Adrenal gland (tissue), 12 donors: ENCODE data around the gene PHLDA3. TPM values are rescaled to one million over a fixed set of nuclear protein-coding genes. Genes with fewer than 3 reads are reported as not detected.
A peak's percentile ranks its signal among the peaks of the same experiment; 100 is the strongest.

ENCODE experiments used
- DNase-seq, 7 donors: peaks; one replicate each; pipeline ENCODE4 v3.0.0-alpha.2; 2019 to 2020
- H3K27ac ChIP-seq, 5 donors: fragments of 200-600 bp; sonication (generic) in 4 of 5; 1 replicate in 3 of 5; 2 replicates in 2 of 5; pipeline versions ENCODE4 v1.5.1 to v1.8.0; 2016 to 2020; ENCODE audit warnings: mild to moderate bottlenecking in 1 of 5
- H3K27me3 ChIP-seq: fragments of 200-600 bp; 2 replicates; pipeline ENCODE4 v1.8.0; 2021
- H3K36me3 ChIP-seq, 2 donors: fragments of 200-600 bp; replicated peaks in 1 of 2; 1 replicate in 1 of 2; 2 replicates in 1 of 2; pipeline versions ENCODE4 v1.5.1 to v1.8.0; 2018 to 2022
- H3K4me1 ChIP-seq, 2 donors: fragments of 200-600 bp; replicated peaks in 1 of 2; 1 replicate in 1 of 2; 2 replicates in 1 of 2; pipeline versions ENCODE4 v1.5.1 to v1.8.0; 2018 to 2021
- H3K4me3 ChIP-seq, 4 donors: fragments of 200-600 bp; sonication (generic) in 3 of 4; one replicate each; pipeline ENCODE4 v1.5.1; 2016 to 2018
- H3K9me3 ChIP-seq, 3 donors: fragments of 200-600 bp; sonication (generic) in 1 of 3; replicated peaks in 1 of 3; 1 replicate in 2 of 3; 2 replicates in 1 of 3; pipeline versions ENCODE4 v1.5.1 to v1.8.0; 2016 to 2021
- POLR2A ChIP-seq, 2 donors: fragments of 450-650 bp; IDR thresholded peaks; one replicate each; pipeline ENCODE4 v1.6.1; 2017; ENCODE audit warnings: antibody characterized with exemption in 2 of 2, mild to moderate bottlenecking in 2 of 2, moderate library complexity in 1 of 2
- WGBS, 4 donors: extraction: QIAGEN DNeasy Blood & Tissue Kit in 2 of 4; methylation state at CpG; one replicate each; pipeline versions ENCODE4 v1.1.5 to v1.1.7; 2013 to 2017; 5-methylcytosine and 5-hydroxymethylcytosine counted together
- intact Hi-C, 2 donors: fragments of 100-400 bp; cut with DNase I; formaldehyde crosslinking; loops; one replicate each; pipeline versions ENCODE4 v1.14.1 to v1.15.0; 2022 to 2023
- polyA plus RNA-seq, 3 donors: library from polyadenylated mRNA; stranded (reverse); fragments of 200-250 nt in 2 of 3; fragments of 350-450 nt in 1 of 3; fragmentation: Illumina TruSeq in 1 of 3; extraction: RNeasy Lipid Tissue Mini Kit (QIAGEN cat#74804) in 1 of 3; gene quantifications; one replicate each; pipeline ENCODE4 v1.2.3, GENCODE V29; 2013 to 2014
- total RNA-seq, 9 donors: library from RNA; depleted of rRNA in 4 of 9; stranded (reverse); fragments of >200 nt in 4 of 9; fragments of 120-200 nt in 1 of 9; fragmentation: NEBNext Ultra II Directional in 1 of 9; extraction: Animal tissue kit (Norgen Biotek cat#: 25700) in 1 of 9; gene quantifications; one replicate each; pipeline versions ENCODE4 v1.1.0 to v1.2.4, GENCODE V29; 2013 to 2023
- TF ChIP-seq, protein P1 (sequence below), 6 experiments: fragments of 450-650 bp in 4 of 6; fragments of 200-600 bp in 2 of 6; sonication (generic) in 1 of 6; IDR thresholded peaks; 1 replicate in 5 of 6; 2 replicates in 1 of 6; pipeline versions ENCODE4 v1.5.1 to v1.8.0; 2016 to 2021; ENCODE audit warnings: antibody characterized with exemption in 6 of 6, mild to moderate bottlenecking in 2 of 6, moderate library complexity in 1 of 6
- donor health status: healthy with polysubstance abuse.
- donor health status: Bipolar disorder and iron deficiency.
- donor health status: DM: yes; HTN: yes; CAD: no.
- donor health status: DM: no; HTN: no; CAD: no.
- donor health status: DM: no; HTN: no; CAD: no.
- donor health status: DM: yes; HTN: yes; CAD: no.

The PHLDA3 gene
- total and polyA plus RNA-seq, 12 donors: 2.1 to 64.7 (median 29.1) TPM

DNA sequence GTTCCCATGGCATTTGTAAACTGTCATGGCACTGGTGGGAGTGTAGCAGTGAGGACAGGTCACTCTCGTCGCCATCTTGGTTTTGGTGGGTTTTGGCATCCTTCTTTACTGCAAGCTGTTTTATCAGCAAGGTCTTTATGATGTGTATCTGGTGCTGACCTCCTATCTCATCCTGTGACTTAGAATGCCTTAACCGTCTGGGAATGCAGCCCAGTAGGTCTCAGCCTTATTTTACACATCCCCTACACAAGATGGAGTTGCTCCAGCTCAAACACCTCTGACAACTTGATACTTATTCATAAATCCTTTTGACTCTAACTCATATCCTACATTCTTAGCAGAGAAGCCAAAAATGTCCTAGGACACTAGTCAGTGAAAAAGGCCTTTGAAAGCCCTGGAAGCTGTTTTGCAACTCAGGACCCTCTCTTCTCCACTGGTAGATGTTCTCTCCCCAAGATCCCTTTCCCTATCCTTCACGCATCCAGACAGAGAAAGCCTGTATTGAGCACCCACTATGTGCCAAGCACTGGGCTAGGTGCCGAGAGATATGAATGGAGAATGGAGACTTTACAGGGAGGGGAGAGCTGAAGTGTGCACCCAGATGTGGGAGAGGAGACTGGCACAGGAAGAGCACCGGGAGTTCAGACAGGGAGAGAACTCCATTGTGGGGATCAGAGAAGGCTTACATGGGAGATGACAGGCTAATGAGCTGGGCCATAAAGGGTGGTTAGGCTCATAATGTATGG lies 44.7 kb upstream of the PHLDA3 start:
- TF ChIP-seq POLR2A (IDR thresholded peaks at IDR 0.05): no peak
- TF ChIP-seq, protein P1, sequence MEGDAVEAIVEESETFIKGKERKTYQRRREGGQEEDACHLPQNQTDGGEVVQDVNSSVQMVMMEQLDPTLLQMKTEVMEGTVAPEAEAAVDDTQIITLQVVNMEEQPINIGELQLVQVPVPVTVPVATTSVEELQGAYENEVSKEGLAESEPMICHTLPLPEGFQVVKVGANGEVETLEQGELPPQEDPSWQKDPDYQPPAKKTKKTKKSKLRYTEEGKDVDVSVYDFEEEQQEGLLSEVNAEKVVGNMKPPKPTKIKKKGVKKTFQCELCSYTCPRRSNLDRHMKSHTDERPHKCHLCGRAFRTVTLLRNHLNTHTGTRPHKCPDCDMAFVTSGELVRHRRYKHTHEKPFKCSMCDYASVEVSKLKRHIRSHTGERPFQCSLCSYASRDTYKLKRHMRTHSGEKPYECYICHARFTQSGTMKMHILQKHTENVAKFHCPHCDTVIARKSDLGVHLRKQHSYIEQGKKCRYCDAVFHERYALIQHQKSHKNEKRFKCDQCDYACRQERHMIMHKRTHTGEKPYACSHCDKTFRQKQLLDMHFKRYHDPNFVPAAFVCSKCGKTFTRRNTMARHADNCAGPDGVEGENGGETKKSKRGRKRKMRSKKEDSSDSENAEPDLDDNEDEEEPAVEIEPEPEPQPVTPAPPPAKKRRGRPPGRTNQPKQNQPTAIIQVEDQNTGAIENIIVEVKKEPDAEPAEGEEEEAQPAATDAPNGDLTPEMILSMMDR (IDR thresholded peaks at IDR 0.05): no peak
- no peaks in the 10 kb centered on the region for H3K36me3 ChIP-seq
- H3K27ac ChIP-seq: peak overlapping the region in 1 of 5 donors; percentile 56
- DNase-seq: no peak
- no peak overlapping the region for H3K4me3 ChIP-seq
- H3K27me3 ChIP-seq: no peaks in the 10 kb centered on the region
- WGBS, 4 donors: 80 to 84% (median 82%) methylated on average over 6 of the region's 6 CpGs
- H3K4me1 ChIP-seq: peaks cover 0 to 15% of the 10 kb centered on the region in 2 donors
- intact Hi-C loops: loop anchor here (2.0 to 10.0 kb wide), 2 partner anchors 31 to 79 kb away; no protein-coding TSS in a partner anchor
- no peaks in the 10 kb centered on the region for H3K9me3 ChIP-seq

DNA sequence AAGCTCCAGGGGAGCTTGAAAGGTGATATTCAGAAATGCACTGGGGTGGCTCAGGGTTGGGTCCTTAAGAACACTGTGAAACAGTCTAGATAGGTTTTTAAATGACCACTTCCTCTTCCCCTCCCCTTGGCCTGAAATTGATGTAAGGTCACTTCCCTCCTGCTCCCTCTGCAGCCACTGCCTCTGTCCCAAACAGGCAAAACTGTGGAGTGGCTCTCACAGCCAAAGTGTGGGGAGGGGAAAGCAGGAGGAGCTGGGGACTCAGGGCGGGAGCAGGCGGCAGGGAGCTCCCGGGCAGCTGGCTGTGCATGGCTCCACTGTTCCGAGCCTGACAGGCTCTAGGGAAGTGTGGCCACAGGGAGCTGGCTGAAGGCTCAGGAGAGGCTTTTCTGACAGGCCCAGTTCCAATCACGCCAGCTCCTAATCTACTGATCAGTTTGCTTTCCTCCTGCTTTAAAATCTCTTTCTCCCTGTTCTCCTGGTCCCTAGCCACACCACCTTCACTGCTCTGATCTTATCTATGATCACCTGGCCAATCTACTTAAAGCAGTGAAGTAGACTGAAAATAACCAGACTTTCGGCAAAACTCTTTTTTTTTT lies 43.1 kb upstream of the PHLDA3 start:
- DNase-seq: peak in 5 of 7 donors; percentile 37 to 76 (median 49)
- Histone ChIP-seq H3K36me3 (no peaks in the 10 kb centered on the region), H3K27me3 (no peaks in the 10 kb centered on the region), H3K4me1 (peaks cover 0 to 24% of the 10 kb centered on the region in 2 donors), H3K27ac (peak overlapping the region in 2 of 5 donors; percentile 55 to 72), H3K4me3 (no peak overlapping the region), H3K9me3 (no peaks in the 10 kb centered on the region)
- 37 to 54% (median 46%) methylated on average over 6 of the region's 6 CpGs for WGBS, 4 donors
- TF ChIP-seq, protein P1 (IDR thresholded peaks at IDR 0.05): no peak
- no peak for TF ChIP-seq POLR2A (IDR thresholded peaks at IDR 0.05)
- intact Hi-C loops: loop anchor here (2.0 to 10.0 kb wide), 2 partner anchors 29 to 77 kb away; no protein-coding TSS in a partner anchor

DNA sequence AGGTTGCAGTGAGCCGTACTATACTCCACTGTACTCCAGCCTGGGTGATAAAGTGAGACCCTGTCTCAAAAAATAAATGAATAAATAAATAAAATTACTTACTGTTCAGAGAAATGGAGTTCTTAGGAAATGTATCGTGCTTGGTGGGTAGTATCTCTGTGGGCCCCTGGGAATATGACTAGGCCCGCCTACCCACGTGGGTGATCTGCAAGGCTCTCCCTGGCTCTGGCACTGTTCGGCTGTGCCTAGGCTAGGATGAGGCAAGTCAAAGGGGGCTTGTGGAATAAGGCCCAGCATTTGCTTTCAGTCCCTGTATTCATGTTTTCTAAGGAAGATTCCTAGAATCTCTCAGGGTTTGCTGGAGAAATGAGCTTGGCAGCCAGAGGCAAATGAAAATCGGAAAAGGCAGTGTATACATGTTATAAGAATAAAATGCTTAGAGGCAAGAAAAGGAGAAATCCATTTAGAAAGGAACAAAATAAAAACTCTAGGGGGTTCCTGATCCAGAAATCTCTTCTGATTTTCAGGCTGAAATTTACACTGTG lies 42.5 kb upstream of the PHLDA3 start:
- 61 to 81% (median 69%) methylated on average over 6 of the region's 6 CpGs for WGBS, 4 donors
- no peak for DNase-seq
- Histone ChIP-seq H3K27me3 (no peaks in the 10 kb centered on the region), H3K4me3 (no peak overlapping the region), H3K27ac (peak overlapping the region in 1 of 5 donors; percentile 55), H3K36me3 (no peaks in the 10 kb centered on the region), H3K9me3 (no peaks in the 10 kb centered on the region), H3K4me1 (peaks cover 0 to 25% of the 10 kb centered on the region in 2 donors)
- no peak for TF ChIP-seq POLR2A (IDR thresholded peaks at IDR 0.05)
- TF ChIP-seq, protein P1 (IDR thresholded peaks at IDR 0.05): no peak
- intact Hi-C loops: loop anchor here in 1 of 2 donors (10.0 kb wide), 1 partner anchor 77 kb away; no protein-coding TSS in a partner anchor

DNA sequence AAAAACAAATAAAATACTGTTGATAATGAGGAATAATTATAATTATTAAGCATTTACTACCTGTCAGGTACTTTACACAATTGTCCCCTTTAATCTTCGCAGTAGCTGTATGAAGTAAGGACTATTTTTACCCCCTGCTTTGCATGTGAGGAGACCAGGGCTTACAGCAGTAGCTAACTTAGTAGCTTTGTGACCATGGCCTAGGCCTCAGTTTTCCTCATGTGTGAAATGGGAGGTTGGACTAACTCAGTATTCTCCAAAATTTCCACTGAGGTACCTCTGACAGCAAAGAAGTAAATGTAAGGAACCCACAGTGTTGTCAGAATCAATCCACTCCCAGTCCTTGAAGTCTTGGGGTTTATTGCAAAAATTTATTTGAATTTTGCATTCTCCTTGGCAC lies 41.7 kb upstream of the PHLDA3 start:
- intact Hi-C loops: loop anchor here in 1 of 2 donors (10.0 kb wide), 1 partner anchor 76 kb away; no protein-coding TSS in a partner anchor
- Histone ChIP-seq H3K4me3 (no peak overlapping the region), H3K9me3 (no peaks in the 10 kb centered on the region), H3K27me3 (no peaks in the 10 kb centered on the region), H3K27ac (no peak overlapping the region), H3K36me3 (no peaks in the 10 kb centered on the region), H3K4me1 (peaks cover 0 to 31% of the 10 kb centered on the region in 2 donors)
- DNase-seq: no peak
- TF ChIP-seq, protein P1 (IDR thresholded peaks at IDR 0.05): no peak
- no peak for TF ChIP-seq POLR2A (IDR thresholded peaks at IDR 0.05)
- WGBS, 4 donors: 95 to 97% (median 96%) methylated on average over 1 of the region's 1 CpG
